Caco-2 (cell line): ENCODE measurements around the gene SLC26A3. TPM values are rescaled to one million over a fixed set of nuclear protein-coding genes. Genes with fewer than 3 reads are reported as not detected.

Experiments used
- BruUV-seq: library from RNA; stranded (reverse); fragments of 400-500 nt; replicated peaks from 2 replicates; lab custom pipeline; 2021; lab: Mats Ljungman, UMichigan
- CTCF ChIA-PET: fragments of 300-600 bp; sonication (Branson Sonifier 250); formaldehyde crosslinking; loops from one replicate; lab custom pipeline; 2022; ENCODE audit warnings: antibody characterized with exemption; lab: Charles Lee
- POLR2A ChIA-PET: fragments of 300-600 bp; sonication (Branson Sonifier 250); formaldehyde crosslinking; loops from one replicate; lab custom pipeline; 2022; ENCODE audit warnings: antibody characterized with exemption; lab: Charles Lee
- DNase-seq, 2 experiments: peaks; one replicate each; pipeline versions ENCODE4 v3.0.0 to v3.0.0-alpha.2; 2020 to 2022
- H3K27me3 ChIP-seq: replicated peaks from 2 replicates; pipeline ENCODE4 v1.6.0; 2011; ENCODE audit warnings: low read length; ENCODE audit not compliant: control insufficient read depth, insufficient read depth
- H3K36me3 ChIP-seq: 2 replicates; pipeline ENCODE4 v1.5.1; 2011; ENCODE audit warnings: low read length; ENCODE audit not compliant: control insufficient read depth, insufficient read depth
- H3K4me1 ChIP-seq: fragments of 250-450 bp; sonication (Bioruptor Pico); 2 replicates; pipeline ENCODE4 v1.5.1; 2020; ENCODE audit warnings: mild to moderate bottlenecking
- H3K4me3 ChIP-seq: 2 replicates; pipeline ENCODE4 v1.5.1; 2011; ENCODE audit warnings: low read depth, mild to moderate bottlenecking, control low read depth, low read length
- H3K9me3 ChIP-seq: fragments of 250-450 bp; sonication (Bioruptor Pico); 2 replicates; pipeline ENCODE4 v1.5.1; 2020; ENCODE audit warnings: mild to moderate bottlenecking, moderate library complexity
- H3K27ac Mint-ChIP-seq: one replicate; pipeline ENCODE4 v1.8.0; 2022; ENCODE audit warnings: mixed read lengths; ENCODE audit not compliant: unreplicated experiment
- H3K27me3 Mint-ChIP-seq: one replicate; pipeline ENCODE4 v1.8.0; 2022; ENCODE audit warnings: mixed read lengths; ENCODE audit not compliant: insufficient read depth, unreplicated experiment
- H3K36me3 Mint-ChIP-seq: one replicate; pipeline ENCODE4 v1.8.0; 2022; ENCODE audit warnings: mild to moderate bottlenecking, mixed read lengths; ENCODE audit not compliant: insufficient read depth, unreplicated experiment
- H3K4me1 Mint-ChIP-seq: one replicate; pipeline ENCODE4 v1.8.0; 2022; ENCODE audit warnings: low read depth, mixed read lengths; ENCODE audit not compliant: unreplicated experiment
- H3K4me3 Mint-ChIP-seq: one replicate; pipeline ENCODE4 v1.8.0; 2022; ENCODE audit warnings: mild to moderate bottlenecking, moderate library complexity, mixed read lengths; ENCODE audit not compliant: unreplicated experiment
- H3K9me3 Mint-ChIP-seq: one replicate; pipeline ENCODE4 v1.8.0; 2022; ENCODE audit warnings: mixed read lengths; ENCODE audit not compliant: unreplicated experiment
- CTCF ChIP-seq, 2 experiments: fragments of 200-600 bp in 1 of 2; IDR thresholded peaks; 1 replicate in 1 of 2; 2 replicates in 1 of 2; pipeline versions ENCODE4 v1.5.1 to v1.8.0; 2011 to 2022; ENCODE audit warnings: antibody characterized with exemption in 1 of 2, control low read depth in 1 of 2, inconsistent platforms in 1 of 2, low read depth in 1 of 2, low read length in 1 of 2, mild to moderate bottlenecking in 1 of 2, moderate library complexity in 1 of 2; ENCODE audit not compliant: insufficient read depth in 1 of 2, severe bottlenecking in 1 of 2, unreplicated experiment in 1 of 2
- intact Hi-C: fragments of 100-400 bp; cut with micrococcal nuclease; formaldehyde crosslinking; loops from one replicate; pipeline ENCODE4 v1.10.0; 2022; ENCODE audit not compliant: unreplicated experiment
- total RNA-seq: library from RNA; stranded (reverse); gene quantifications from 2 replicates; pipeline ENCODE4 v1.2.3, GENCODE V29; 2022

SLC26A3 gene
- total RNA-seq, 1 experiment from 2014 or later, result 2.0 TPM

GRCh38 chr7:107743567-107744344 lies 59.3 kb downstream of the SLC26A3 start, which contains the start of gene CBLL1:
Gene CBLL1, plus strand, starts transcription at chr7:107744142. Its CDS starts 22 bp downstream, at chr7:107744164.
- intact Hi-C loops, result loop anchor here (1.0 kb wide), 3 partner anchors 131 to 575 kb away; no protein-coding TSS in a partner anchor
- no peaks in the 10 kb centered on the region for H3K9me3 Mint-ChIP-seq
- peaks cover 10% of the 10 kb centered on the region for H3K4me1 ChIP-seq
- no peaks in the 10 kb centered on the region for H3K27me3 ChIP-seq
- no peaks in the 10 kb centered on the region for H3K36me3 ChIP-seq
- H3K27me3 Mint-ChIP-seq, result peaks cover 5% of the 10 kb centered on the region
- DNase-seq, result peak; percentile 96 to 98
- TSS peak; percentile 71 for BruUV-seq
- H3K9me3 ChIP-seq, result no peaks in the 10 kb centered on the region
- H3K36me3 Mint-ChIP-seq, result no peaks in the 10 kb centered on the region
- H3K4me1 Mint-ChIP-seq, result peaks cover 22% of the 10 kb centered on the region
- POLR2A ChIA-PET, result interaction anchor here (0.6 to 2.1 kb wide), 9 partner anchors 52 to 402 kb away, joined by 3 to 15 read pairs (median 4); partner anchors contain the start of genes COG5, DLD and DUS4L
- CTCF ChIA-PET, result interaction anchor here (0.5 to 4.3 kb wide), 19 partner anchors 19 to 575 kb away, joined by 3 to 134 read pairs (median 5); partner anchors contain the start of genes DLD and HBP1
- H3K27ac Mint-ChIP-seq, result peak within 1 kb of the TSS; percentile 98
- peak within 1 kb of the TSS; percentile 99 for H3K4me3 Mint-ChIP-seq
- TF ChIP-seq CTCF (IDR thresholded peaks at IDR 0.05; ENCODE audit: insufficient read depth in 1 of 2, low read depth in 1 of 2, low read length in 1 of 2, severe bottlenecking in 1 of 2, unreplicated experiment in 1 of 2), result peak; percentile 47 to 87
- peak within 1 kb of the TSS; percentile 90 for H3K4me3 ChIP-seq

- peak overlapping the region; percentile 90 for H3K4me3 ChIP-seq
- Mint-ChIP-seq H3K27me3 (peaks cover 5% of the 10 kb centered on the region), H3K27ac (peak overlapping the region; percentile 98), H3K36me3 (no peaks in the 10 kb centered on the region), H3K4me3 (peak overlapping the region; percentile 99), H3K9me3 (no peaks in the 10 kb centered on the region), H3K4me1 (peaks cover 22% of the 10 kb centered on the region)
- DNase-seq, result peak in 1 of 2 experiments; percentile 70
- intact Hi-C loops, result loop anchor here (1.0 kb wide), 3 partner anchors 131 to 575 kb away; no protein-coding TSS in a partner anchor
- no peaks in the 10 kb centered on the region for H3K9me3 ChIP-seq
- CTCF ChIA-PET, result interaction anchor here (0.5 to 4.3 kb wide), 18 partner anchors 20 to 574 kb away, joined by 3 to 134 read pairs (median 5); partner anchors contain the start of genes DLD and HBP1
- H3K4me1 ChIP-seq, result peaks cover 10% of the 10 kb centered on the region
- no peaks in the 10 kb centered on the region for H3K27me3 ChIP-seq
- BruUV-seq, result no TSS peak
- TF ChIP-seq CTCF (IDR thresholded peaks at IDR 0.05; ENCODE audit: insufficient read depth in 1 of 2, low read depth in 1 of 2, low read length in 1 of 2, severe bottlenecking in 1 of 2, unreplicated experiment in 1 of 2), result no peak
- POLR2A ChIA-PET, result interaction anchor here (0.8 to 2.1 kb wide), 8 partner anchors 53 to 403 kb away, joined by 3 to 15 read pairs (median 4); partner anchors contain the start of genes COG5, DLD and DUS4L
- H3K36me3 ChIP-seq, result no peaks in the 10 kb centered on the region
These were observed 60.1 kb downstream of the SLC26A3 start for GRCh38 chr7:107742678-107743566.
